SK-N-SH treated with all-trans-retinoic acid at 6 μM for 48 hours (cell line): ENCODE measurements around the gene CD47.

Experiments used
- ATAC-seq: fragments of 200-7000 bp; cut with Tn5 transposase; 3 replicates; pipeline ENCODE4 v1.9.1; 2020; ENCODE audit warnings: mild to moderate bottlenecking, moderate library complexity
- ARNTL ChIP-seq: fragments of 450-650 bp; formaldehyde crosslinking; IDR thresholded peaks from 2 replicates; pipeline ENCODE4 v1.5.0; 2020; ENCODE audit warnings: low read depth, mild to moderate bottlenecking, moderate library complexity, borderline replicate concordance
- BACH2 ChIP-seq: fragments of 250-450 bp; sonication (Bioruptor Pico); IDR thresholded peaks from 2 replicates; pipeline ENCODE4 v1.9.0; 2021; ENCODE audit warnings: mild to moderate bottlenecking, borderline replicate concordance
- CSDC2 ChIP-seq: fragments of 250-450 bp; sonication (Bioruptor Pico); IDR thresholded peaks from 2 replicates; pipeline ENCODE4 v1.5.0; 2020; ENCODE audit warnings: mild to moderate bottlenecking, moderate library complexity
- ISL1 ChIP-seq: fragments of 250-450 bp; sonication (Bioruptor Pico); IDR thresholded peaks from 2 replicates; pipeline ENCODE4 v2.1.2; 2022; ENCODE audit warnings: mild to moderate bottlenecking, moderate library complexity
- OSR1 ChIP-seq: fragments of 250-450 bp; sonication (Bioruptor Pico); IDR thresholded peaks from 2 replicates; pipeline ENCODE4 v1.8.0; 2022; ENCODE audit warnings: moderate library complexity, mild to moderate bottlenecking, inconsistent platforms
- PATZ1 ChIP-seq: fragments of 250-450 bp; sonication (Bioruptor Pico); IDR thresholded peaks from 2 replicates; pipeline ENCODE4 v1.8.0; 2020; ENCODE audit warnings: mild to moderate bottlenecking, moderate library complexity, borderline replicate concordance
- POU6F1 ChIP-seq: fragments of 250-450 bp; sonication (Bioruptor Pico); IDR thresholded peaks from 2 replicates; pipeline ENCODE4 v1.8.0; 2021; ENCODE audit warnings: low read depth, mild to moderate bottlenecking, moderate library complexity, borderline replicate concordance
- SNAI2 ChIP-seq: fragments of 250-450 bp; sonication (Bioruptor Pico); IDR thresholded peaks from 2 replicates; pipeline ENCODE4 v1.5.0; 2020; ENCODE audit warnings: mild to moderate bottlenecking, moderate library complexity
- TCF4 ChIP-seq: fragments of 250-450 bp; sonication (Bioruptor Pico); IDR thresholded peaks from 2 replicates; pipeline ENCODE4 v1.8.0; 2021; ENCODE audit warnings: mild to moderate bottlenecking, moderate library complexity, borderline replicate concordance
- ZC3H10 ChIP-seq: fragments of 250-450 bp; sonication (Bioruptor Pico); IDR thresholded peaks from 2 replicates; pipeline ENCODE4 v1.5.1; 2021; ENCODE audit warnings: mild to moderate bottlenecking, moderate library complexity
- ZFP30 ChIP-seq: fragments of 450-650 bp; formaldehyde crosslinking; IDR thresholded peaks from 2 replicates; pipeline ENCODE4 v1.5.0; 2022; ENCODE audit warnings: mild to moderate bottlenecking, moderate library complexity
- ZNF565 ChIP-seq: fragments of 450-650 bp; formaldehyde crosslinking; conservative IDR thresholded peaks from 2 replicates; pipeline ENCODE4 v1.5.0; 2020; ENCODE audit warnings: low read depth, mild to moderate bottlenecking, moderate library complexity
- ZNF70 ChIP-seq: fragments of 450-650 bp; formaldehyde crosslinking; IDR thresholded peaks from 2 replicates; pipeline ENCODE4 v1.5.0; 2020; ENCODE audit warnings: mild to moderate bottlenecking, moderate library complexity
- ZNF8 ChIP-seq: fragments of 450-650 bp; formaldehyde crosslinking; IDR thresholded peaks from 2 replicates; pipeline ENCODE4 v1.5.0; 2020; ENCODE audit warnings: mild to moderate bottlenecking, moderate library complexity
- TF ChIP-seq, protein P1 (sequence below): fragments of 250-450 bp; sonication (Bioruptor Pico); IDR thresholded peaks from 2 replicates; pipeline ENCODE4 v1.5.1; 2021; ENCODE audit warnings: mild to moderate bottlenecking, moderate library complexity
- TF ChIP-seq, protein P2 (sequence below): fragments of 250-450 bp; sonication (Bioruptor Pico); IDR thresholded peaks from 2 replicates; pipeline ENCODE4 v1.5.0; 2020; ENCODE audit warnings: mild to moderate bottlenecking, moderate library complexity
- TF ChIP-seq, protein P3 (sequence below): fragments of 250-450 bp; sonication (Bioruptor Pico); IDR thresholded peaks from 2 replicates; pipeline ENCODE4 v1.5.1; 2020; ENCODE audit warnings: low read depth, mild to moderate bottlenecking, moderate library complexity

CD47 gene

DNA sequence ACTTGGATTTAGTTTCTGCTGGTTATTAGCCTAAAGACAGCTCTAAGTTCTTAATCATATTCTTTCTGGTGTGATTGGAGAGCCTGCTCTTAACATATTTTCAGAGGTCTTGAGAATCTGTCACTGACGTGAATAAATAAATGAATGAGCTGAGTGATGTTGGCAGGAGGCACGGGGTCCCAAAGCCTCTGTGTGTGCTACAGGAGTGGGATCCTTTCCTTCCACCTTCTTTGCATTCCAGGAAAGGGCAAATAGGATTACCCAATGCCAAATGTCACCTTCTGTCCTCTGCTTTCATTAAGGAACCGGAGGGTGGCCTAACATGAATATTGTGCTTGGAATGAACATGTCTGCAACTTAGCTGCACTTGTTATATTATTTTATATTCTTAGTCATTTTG, 53.1 kb downstream of the CD47 start (continued):
- TF ChIP-seq, protein P1, sequence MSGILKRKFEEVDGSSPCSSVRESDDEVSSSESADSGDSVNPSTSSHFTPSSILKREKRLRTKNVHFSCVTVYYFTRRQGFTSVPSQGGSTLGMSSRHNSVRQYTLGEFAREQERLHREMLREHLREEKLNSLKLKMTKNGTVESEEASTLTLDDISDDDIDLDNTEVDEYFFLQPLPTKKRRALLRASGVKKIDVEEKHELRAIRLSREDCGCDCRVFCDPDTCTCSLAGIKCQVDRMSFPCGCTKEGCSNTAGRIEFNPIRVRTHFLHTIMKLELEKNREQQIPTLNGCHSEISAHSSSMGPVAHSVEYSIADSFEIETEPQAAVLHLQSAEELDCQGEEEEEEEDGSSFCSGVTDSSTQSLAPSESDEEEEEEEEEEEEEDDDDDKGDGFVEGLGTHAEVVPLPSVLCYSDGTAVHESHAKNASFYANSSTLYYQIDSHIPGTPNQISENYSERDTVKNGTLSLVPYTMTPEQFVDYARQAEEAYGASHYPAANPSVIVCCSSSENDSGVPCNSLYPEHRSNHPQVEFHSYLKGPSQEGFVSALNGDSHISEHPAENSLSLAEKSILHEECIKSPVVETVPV (CRISPR knock-in tag) = no peak
- TF ChIP-seq, protein P2, sequence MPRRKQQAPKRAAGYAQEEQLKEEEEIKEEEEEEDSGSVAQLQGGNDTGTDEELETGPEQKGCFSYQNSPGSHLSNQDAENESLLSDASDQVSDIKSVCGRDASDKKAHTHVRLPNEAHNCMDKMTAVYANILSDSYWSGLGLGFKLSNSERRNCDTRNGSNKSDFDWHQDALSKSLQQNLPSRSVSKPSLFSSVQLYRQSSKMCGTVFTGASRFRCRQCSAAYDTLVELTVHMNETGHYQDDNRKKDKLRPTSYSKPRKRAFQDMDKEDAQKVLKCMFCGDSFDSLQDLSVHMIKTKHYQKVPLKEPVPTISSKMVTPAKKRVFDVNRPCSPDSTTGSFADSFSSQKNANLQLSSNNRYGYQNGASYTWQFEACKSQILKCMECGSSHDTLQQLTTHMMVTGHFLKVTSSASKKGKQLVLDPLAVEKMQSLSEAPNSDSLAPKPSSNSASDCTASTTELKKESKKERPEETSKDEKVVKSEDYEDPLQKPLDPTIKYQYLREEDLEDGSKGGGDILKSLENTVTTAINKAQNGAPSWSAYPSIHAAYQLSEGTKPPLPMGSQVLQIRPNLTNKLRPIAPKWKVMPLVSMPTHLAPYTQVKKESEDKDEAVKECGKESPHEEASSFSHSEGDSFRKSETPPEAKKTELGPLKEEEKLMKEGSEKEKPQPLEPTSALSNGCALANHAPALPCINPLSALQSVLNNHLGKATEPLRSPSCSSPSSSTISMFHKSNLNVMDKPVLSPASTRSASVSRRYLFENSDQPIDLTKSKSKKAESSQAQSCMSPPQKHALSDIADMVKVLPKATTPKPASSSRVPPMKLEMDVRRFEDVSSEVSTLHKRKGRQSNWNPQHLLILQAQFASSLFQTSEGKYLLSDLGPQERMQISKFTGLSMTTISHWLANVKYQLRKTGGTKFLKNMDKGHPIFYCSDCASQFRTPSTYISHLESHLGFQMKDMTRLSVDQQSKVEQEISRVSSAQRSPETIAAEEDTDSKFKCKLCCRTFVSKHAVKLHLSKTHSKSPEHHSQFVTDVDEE (CRISPR knock-in tag) = no peak
- no peak for TF ChIP-seq ZNF8 (CRISPR knock-in tag)

GRCh38 chr3:108036984-108037741, 53.7 kb downstream of the CD47 start:
- TF ChIP-seq, protein P1 (CRISPR knock-in tag) = no peak
- TF ChIP-seq CSDC2 (CRISPR knock-in tag) (no peak), ZNF565 (CRISPR knock-in tag) (no peak), ARNTL (CRISPR knock-in tag) (no peak), ZNF70 (CRISPR knock-in tag) (no peak), ZNF8 (CRISPR knock-in tag) (no peak), OSR1 (CRISPR knock-in tag) (no peak)
- TF ChIP-seq, protein P3, sequence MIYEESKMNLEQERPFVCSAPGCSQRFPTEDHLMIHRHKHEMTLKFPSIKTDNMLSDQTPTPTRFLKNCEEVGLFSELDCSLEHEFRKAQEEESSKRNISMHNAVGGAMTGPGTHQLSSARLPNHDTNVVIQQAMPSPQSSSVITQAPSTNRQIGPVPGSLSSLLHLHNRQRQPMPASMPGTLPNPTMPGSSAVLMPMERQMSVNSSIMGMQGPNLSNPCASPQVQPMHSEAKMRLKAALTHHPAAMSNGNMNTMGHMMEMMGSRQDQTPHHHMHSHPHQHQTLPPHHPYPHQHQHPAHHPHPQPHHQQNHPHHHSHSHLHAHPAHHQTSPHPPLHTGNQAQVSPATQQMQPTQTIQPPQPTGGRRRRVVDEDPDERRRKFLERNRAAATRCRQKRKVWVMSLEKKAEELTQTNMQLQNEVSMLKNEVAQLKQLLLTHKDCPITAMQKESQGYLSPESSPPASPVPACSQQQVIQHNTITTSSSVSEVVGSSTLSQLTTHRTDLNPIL = no peak
- TF ChIP-seq, protein P2 (CRISPR knock-in tag) = no peak
- ATAC-seq = peak; percentile 58

GRCh38 chr3:108036401-108036800, 54.4 kb downstream of the CD47 start:
- no peak for ATAC-seq
- TF ChIP-seq SNAI2 (no peak), PATZ1 (CRISPR knock-in tag) (no peak), ISL1 (CRISPR knock-in tag) (no peak), BACH2 (CRISPR knock-in tag) (no peak), ZFP30 (CRISPR knock-in tag) (no peak), ZC3H10 (CRISPR knock-in tag) (no peak), TCF4 (CRISPR knock-in tag) (no peak), POU6F1 (CRISPR knock-in tag) (no peak)
- TF ChIP-seq, protein P1 (CRISPR knock-in tag) = no peak
- TF ChIP-seq, protein P2 (CRISPR knock-in tag) = no peak
